OCI-LY3 (cell line): ENCODE measurements around the gene KCNH5.

Source experiments
- H2AFZ ChIP-seq: fragments of 200-600, 300-600 bp; shearing (Covaris generic); 2 replicates; pipeline ENCODE4 v1.6.0; 2014; ENCODE audit warnings: antibody characterized with exemption, low read depth, low read length
- H3K27ac ChIP-seq: fragments of 200-600, 300-600 bp; sonication (generic); 2 replicates; pipeline ENCODE4 v1.5.1; 2014; ENCODE audit warnings: mild to moderate bottlenecking, low read length, moderate library complexity, mixed read lengths
- H3K27me3 ChIP-seq: fragments of 200-600, 300-600 bp; sonication (generic); 2 replicates; pipeline ENCODE4 v1.6.1; 2014; ENCODE audit warnings: low read depth, low read length, mixed read lengths
- H3K36me3 ChIP-seq: fragments of 200-600, 300-600 bp; sonication (generic); replicated peaks from 2 replicates; pipeline ENCODE3; 2014; ENCODE audit warnings: low read depth, low read length, mixed read lengths
- H3K4me1 ChIP-seq: fragments of 300-600, 200-600 bp; sonication (generic); 2 replicates; pipeline ENCODE4 v1.6.1; 2014; ENCODE audit warnings: low read length, mixed read lengths
- H3K4me2 ChIP-seq: fragments of 200-600, 300-600 bp; sonication (generic); 2 replicates; pipeline ENCODE4 v1.6.1; 2014; ENCODE audit warnings: low read length, mixed read lengths
- H3K4me3 ChIP-seq: fragments of 300-600, 200-600 bp; sonication (generic); 2 replicates; pipeline ENCODE4 v1.5.1; 2014; ENCODE audit warnings: antibody characterized with exemption, mild to moderate bottlenecking, low read length, moderate library complexity
- H3K79me2 ChIP-seq: fragments of 300-600, 200-600 bp; shearing (Covaris generic); 2 replicates; pipeline ENCODE4 v1.6.1; 2014; ENCODE audit warnings: mild to moderate bottlenecking, low read length, mixed read lengths
- H3K9ac ChIP-seq: fragments of 300-600, 200-600 bp; shearing (Covaris generic); 2 replicates; pipeline ENCODE4 v1.6.0; 2014; ENCODE audit warnings: mild to moderate bottlenecking, low read length, moderate library complexity
- H3K9me3 ChIP-seq: fragments of 200-600, 300-600 bp; shearing (Covaris generic); 2 replicates; pipeline ENCODE4 v1.6.1; 2014; ENCODE audit warnings: low read length, mixed read lengths; ENCODE audit not compliant: insufficient read depth
- H4K20me1 ChIP-seq: fragments of 200-600, 300-600 bp; sonication (generic); 2 replicates; pipeline ENCODE4 v1.6.1; 2016; ENCODE audit warnings: low read length, mixed read lengths; ENCODE audit not compliant: insufficient read depth
- EZH2phosphoT487 ChIP-seq: fragments of 200-600 bp; shearing (Covaris generic); IDR thresholded peaks from 2 replicates; pipeline ENCODE4 v1.6.1; 2018; ENCODE audit warnings: antibody characterized with exemption, mixed run types, low read depth
- TF ChIP-seq, protein P1 (sequence below): fragments of 200-600, 300-600 bp; sonication (generic); IDR thresholded peaks from 2 replicates; pipeline ENCODE4 v1.5.1; 2014; ENCODE audit warnings: antibody characterized with exemption, low read length, low read depth

KCNH5 gene

DNA sequence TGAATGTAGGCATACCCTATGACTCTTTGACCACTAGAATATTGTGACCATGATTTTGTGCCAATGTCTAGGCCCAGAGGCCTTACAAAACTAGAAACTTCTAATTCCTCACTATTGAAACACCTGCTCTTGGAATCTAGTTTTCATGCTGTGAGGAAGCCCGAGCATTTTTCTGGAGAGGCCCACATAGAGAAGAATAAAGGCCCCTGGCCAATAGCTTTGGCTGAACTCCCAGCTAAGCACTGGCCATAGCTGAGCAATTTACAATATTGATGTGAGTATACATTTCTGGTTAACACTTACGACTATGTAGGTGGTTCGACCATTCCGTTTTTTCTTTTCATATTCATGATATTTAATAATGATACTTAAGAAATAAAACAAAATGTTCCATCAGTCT lies 190.3 kb downstream of the KCNH5 start:
- Histone ChIP-seq H3K27me3 (no peaks in the 10 kb centered on the region), H3K4me1 (no peaks in the 10 kb centered on the region), H2AFZ (no peak overlapping the region), H4K20me1 (no peaks in the 10 kb centered on the region), H3K9me3 (no peaks in the 10 kb centered on the region), H3K79me2 (no peaks in the 10 kb centered on the region), H3K4me3 (no peak overlapping the region), H3K9ac (no peak overlapping the region), H3K36me3 (no peaks in the 10 kb centered on the region), H3K27ac (no peak overlapping the region), H3K4me2 (no peak overlapping the region)
- no peak for TF ChIP-seq EZH2phosphoT487
- TF ChIP-seq, protein P1, sequence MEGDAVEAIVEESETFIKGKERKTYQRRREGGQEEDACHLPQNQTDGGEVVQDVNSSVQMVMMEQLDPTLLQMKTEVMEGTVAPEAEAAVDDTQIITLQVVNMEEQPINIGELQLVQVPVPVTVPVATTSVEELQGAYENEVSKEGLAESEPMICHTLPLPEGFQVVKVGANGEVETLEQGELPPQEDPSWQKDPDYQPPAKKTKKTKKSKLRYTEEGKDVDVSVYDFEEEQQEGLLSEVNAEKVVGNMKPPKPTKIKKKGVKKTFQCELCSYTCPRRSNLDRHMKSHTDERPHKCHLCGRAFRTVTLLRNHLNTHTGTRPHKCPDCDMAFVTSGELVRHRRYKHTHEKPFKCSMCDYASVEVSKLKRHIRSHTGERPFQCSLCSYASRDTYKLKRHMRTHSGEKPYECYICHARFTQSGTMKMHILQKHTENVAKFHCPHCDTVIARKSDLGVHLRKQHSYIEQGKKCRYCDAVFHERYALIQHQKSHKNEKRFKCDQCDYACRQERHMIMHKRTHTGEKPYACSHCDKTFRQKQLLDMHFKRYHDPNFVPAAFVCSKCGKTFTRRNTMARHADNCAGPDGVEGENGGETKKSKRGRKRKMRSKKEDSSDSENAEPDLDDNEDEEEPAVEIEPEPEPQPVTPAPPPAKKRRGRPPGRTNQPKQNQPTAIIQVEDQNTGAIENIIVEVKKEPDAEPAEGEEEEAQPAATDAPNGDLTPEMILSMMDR: no peak

DNA sequence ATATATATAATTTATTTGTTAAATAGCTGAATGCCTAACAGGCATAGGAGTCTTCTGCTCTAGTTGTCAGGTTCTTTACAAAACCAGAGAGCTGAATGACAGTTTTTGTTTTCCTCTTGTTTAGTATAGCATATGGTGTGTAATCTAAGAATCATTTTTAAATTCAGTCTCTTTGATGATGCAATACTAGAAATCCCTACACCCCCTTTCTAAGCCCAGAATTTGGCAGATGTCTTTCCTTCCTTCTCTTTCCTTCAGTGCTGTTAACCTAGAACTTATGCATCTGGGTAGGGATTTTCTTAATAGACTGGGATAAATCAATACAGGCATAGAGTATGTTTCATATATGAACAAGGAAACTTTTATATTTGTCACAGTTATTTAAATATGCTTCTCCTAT lies 198.1 kb downstream of the KCNH5 start:
- no peak overlapping the region for H2AFZ ChIP-seq
- no peaks in the 10 kb centered on the region for H3K4me1 ChIP-seq
- no peaks in the 10 kb centered on the region for H3K79me2 ChIP-seq
- H3K27me3 ChIP-seq: no peaks in the 10 kb centered on the region
- no peaks in the 10 kb centered on the region for H4K20me1 ChIP-seq
- no peak overlapping the region for H3K4me2 ChIP-seq
- no peak overlapping the region for H3K27ac ChIP-seq
- H3K36me3 ChIP-seq: no peaks in the 10 kb centered on the region
- H3K9me3 ChIP-seq: no peaks in the 10 kb centered on the region
- H3K4me3 ChIP-seq: no peak overlapping the region
- TF ChIP-seq EZH2phosphoT487: no peak
- TF ChIP-seq, protein P1: no peak
- no peak overlapping the region for H3K9ac ChIP-seq

DNA sequence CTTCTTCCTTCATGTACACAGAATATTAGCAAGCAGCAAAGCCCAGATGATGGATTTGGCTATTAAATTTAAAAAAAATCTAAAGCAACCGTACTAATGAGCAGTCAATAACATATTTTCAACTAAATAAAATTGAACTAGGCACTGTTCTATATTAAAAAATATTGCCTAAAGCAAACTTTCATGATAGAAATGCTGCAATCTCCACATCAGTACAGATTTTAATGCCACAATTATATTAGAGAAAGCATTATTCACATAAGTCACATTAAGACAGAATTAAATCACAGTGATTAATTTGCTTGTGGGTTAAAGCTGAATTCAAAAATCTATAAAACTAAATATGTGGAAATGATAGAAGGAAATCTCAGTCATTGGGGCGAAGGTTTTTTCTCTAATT lies 200.7 kb downstream of the KCNH5 start:
- Histone ChIP-seq H4K20me1 (no peaks in the 10 kb centered on the region), H3K9ac (no peak overlapping the region), H2AFZ (no peak overlapping the region), H3K79me2 (no peaks in the 10 kb centered on the region), H3K27me3 (no peaks in the 10 kb centered on the region), H3K4me3 (no peak overlapping the region), H3K4me1 (no peaks in the 10 kb centered on the region), H3K9me3 (no peaks in the 10 kb centered on the region), H3K27ac (no peak overlapping the region), H3K36me3 (no peaks in the 10 kb centered on the region), H3K4me2 (no peak overlapping the region)
- TF ChIP-seq, protein P1: no peak
- TF ChIP-seq EZH2phosphoT487: no peak

DNA sequence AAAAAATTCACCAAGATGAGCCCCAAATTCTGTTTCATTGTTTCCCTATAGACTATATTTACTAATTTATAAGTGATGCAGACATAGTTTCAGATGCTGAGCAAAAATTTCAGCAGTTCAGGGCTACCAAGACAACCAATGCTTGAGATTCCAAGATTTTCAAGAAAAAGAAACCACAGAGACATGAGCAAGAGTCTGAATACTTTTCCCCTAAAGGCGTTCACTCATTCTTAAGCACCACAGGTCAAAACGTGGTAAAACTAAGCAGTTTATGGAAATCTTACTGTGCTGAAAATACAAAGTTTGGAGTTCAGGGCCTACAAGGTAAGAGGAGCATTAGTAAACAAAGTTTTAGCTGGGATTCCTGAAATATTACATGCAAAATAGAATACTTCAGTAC lies 221.2 kb downstream of the KCNH5 start:
- H3K27me3 ChIP-seq: no peaks in the 10 kb centered on the region
- no peaks in the 10 kb centered on the region for H3K9me3 ChIP-seq
- no peak overlapping the region for H3K4me3 ChIP-seq
- no peak overlapping the region for H3K9ac ChIP-seq
- no peak overlapping the region for H3K27ac ChIP-seq
- H4K20me1 ChIP-seq: no peaks in the 10 kb centered on the region
- H3K36me3 ChIP-seq: no peaks in the 10 kb centered on the region
- TF ChIP-seq EZH2phosphoT487: no peak
- TF ChIP-seq, protein P1: no peak
- H3K4me2 ChIP-seq: no peak overlapping the region
- no peak overlapping the region for H2AFZ ChIP-seq
- H3K79me2 ChIP-seq: no peaks in the 10 kb centered on the region
- H3K4me1 ChIP-seq: no peaks in the 10 kb centered on the region
